GM13977 (cell line): Measurements from ENCODE around the gene PBX3.

Source experiments
- DNase-seq: peaks from one replicate; pipeline ENCODE4 v3.0.0; 2012; ENCODE audit warnings: low spot score
- CTCF ChIP-seq: IDR thresholded peaks from 2 replicates; pipeline ENCODE4 v1.5.1; 2012; ENCODE audit warnings: mild to moderate bottlenecking, control low read depth; ENCODE audit not compliant: insufficient read depth; ENCODE audit errors: extremely low read depth, missing control alignments
- in situ Hi-C: fragments of 300-500 bp; cut with MboI; formaldehyde crosslinking; loops from one replicate; pipeline ENCODE4 v1.12.0; 2022; ENCODE audit warnings: low sequenced_read_pairs, low pct_unique_long_range_greater_than_20kb, mixed read lengths, inconsistent platforms; ENCODE audit not compliant: unreplicated experiment

Gene PBX3

GRCh38 chr9:125810161-125810560, 63.0 kb downstream of the PBX3 start:
- DNase-seq, result no peak
- in situ Hi-C loops, result no loop called here
- TF ChIP-seq CTCF, result no peak

GRCh38 chr9:125811002-125811401, 63.8 kb downstream of the PBX3 start:
- TF ChIP-seq CTCF, result no peak
- in situ Hi-C loops, result no loop called here
- no peak for DNase-seq

DNA sequence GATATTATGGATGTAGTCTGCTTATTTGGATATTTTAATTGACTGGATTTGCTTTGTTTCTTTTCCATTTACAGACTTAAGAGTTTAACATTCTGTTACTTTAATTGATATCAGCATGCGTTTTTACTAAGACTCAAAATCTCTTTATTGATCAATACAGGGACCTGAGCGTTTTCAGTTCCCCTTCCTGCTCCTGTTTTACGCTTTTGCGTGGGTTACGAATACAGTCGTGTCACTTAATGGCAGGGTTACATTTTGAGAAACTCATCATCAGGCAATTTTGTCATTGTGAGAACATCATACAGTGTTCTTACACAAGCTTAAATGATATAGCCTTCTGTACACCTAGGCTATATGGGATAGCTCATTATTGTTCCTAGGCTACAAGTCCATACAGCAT, 65.2 kb downstream of the PBX3 start:
- in situ Hi-C loops, result no loop called here
- TF ChIP-seq CTCF, result no peak
- DNase-seq, result no peak

DNA sequence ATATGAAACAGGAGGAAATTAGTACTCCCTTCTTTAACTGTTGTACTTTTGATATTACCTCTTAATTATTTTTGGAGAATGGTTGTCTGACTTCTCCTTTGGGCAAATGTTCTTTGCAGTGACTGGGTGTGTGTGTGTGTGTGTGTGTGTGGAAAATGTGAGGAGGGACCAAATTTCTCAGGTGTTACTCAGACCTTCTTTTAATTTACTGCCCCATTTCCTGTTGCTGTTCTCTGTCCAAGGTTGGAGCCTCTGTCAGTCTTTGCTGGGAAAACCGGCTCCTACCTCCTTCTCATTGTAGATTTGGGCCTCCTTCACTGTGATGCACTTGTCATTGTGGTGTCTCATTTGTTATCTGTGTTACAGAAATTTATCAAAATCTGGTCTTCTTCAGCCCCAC, 68.4 kb downstream of the PBX3 start:
- TF ChIP-seq CTCF, result no peak
- no peak for DNase-seq
- in situ Hi-C loops, result no loop called here

GRCh38 chr9:125816321-125816720, 69.1 kb downstream of the PBX3 start:
- in situ Hi-C loops, result no loop called here
- TF ChIP-seq CTCF, result no peak
- DNase-seq, result no peak

DNA sequence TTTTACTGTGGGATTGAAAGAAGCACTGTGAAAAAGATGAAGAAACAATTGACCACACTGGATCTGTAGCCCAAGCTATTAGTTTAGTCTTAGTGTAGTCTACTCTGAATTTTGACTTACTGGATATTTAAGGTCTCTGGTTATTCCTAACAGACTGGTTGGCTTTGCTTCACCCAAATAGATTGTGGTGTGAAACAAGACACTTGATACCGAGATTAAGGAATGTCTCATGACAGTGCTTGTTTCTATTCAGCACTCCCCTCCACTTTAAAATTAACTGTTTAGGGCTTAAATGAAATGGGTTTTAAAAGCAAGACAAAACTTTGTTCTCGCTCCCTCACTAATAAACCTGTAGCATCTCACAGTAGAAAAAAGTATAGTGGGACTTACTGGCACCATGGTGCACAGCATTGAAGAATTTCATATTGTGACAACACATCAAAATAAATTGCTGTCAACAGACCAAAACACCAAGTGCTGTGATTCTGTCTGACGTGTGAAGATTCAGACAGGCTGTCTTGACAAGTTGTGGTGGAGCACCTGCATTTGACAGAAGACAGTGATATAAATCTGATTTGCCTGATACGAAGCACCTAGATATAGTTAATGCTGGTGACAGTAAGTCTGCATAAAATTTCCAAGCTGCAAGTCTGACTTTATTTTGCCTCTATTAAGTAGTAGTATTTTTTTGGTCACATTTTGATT, 73.1 kb downstream of the PBX3 start:
- in situ Hi-C loops, result no loop called here
- TF ChIP-seq CTCF, result no peak
- no peak for DNase-seq
